HG02840 (cell line): ENCODE measurements around the gene PHYHIPL.

ENCODE experiments used
- ATAC-seq: cut with Tn5 transposase; IDR thresholded peaks from one replicate; pipeline ENCODE4 v1.9.1; 2021; ENCODE audit warnings: mild to moderate bottlenecking, moderate library complexity, moderate number of reproducible peaks; ENCODE audit not compliant: unreplicated experiment, low FRiP score

Gene PHYHIPL

DNA sequence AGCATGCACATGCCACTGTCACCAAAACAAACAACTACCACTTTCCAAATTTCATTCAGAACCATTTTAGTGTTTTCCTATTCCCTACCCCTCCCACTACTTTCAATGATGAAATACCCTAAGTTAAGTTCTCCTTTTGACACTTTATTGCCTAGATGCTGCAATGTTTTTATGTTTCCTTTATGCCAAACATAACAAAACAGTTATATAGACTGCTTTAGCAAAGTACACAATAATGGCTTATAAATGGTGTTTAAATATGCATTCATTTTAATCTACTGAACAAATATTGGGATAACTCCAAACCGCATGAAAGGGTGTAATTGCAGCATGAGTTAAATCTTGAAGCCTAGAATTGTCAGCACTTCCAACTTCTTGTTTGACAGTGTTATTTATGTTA is 69.2 kb downstream of the PHYHIPL start:
- ATAC-seq, result no peak

DNA sequence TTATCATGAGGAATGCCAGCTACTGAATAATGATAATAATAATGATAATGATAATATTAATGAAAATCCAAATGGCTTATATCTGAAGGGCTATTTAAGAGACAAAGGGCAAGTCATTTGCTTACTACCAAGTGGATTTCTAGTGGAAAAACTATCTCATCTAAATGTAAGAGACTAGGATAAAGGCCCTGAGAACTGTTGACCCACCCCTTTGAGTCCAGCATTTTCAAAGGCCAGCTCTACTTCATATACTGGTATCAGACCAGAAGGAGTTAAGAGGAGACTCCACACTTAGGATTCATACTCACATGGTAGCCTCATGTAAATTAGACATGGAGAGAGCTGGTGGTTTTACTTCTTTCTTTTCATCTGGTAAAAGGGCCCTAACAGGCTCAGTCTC is 76.0 kb downstream of the PHYHIPL start:
- ATAC-seq, result no peak

GRCh38 chr10:59255463-59255862 is 79.0 kb downstream of the PHYHIPL start:
- no peak for ATAC-seq

GRCh38 chr10:59257224-59257623 is 80.8 kb downstream of the PHYHIPL start:
- ATAC-seq, result no peak

- ATAC-seq, result no peak
These were observed 82.4 kb downstream of the PHYHIPL start for GRCh38 chr10:59258890-59259289.

DNA sequence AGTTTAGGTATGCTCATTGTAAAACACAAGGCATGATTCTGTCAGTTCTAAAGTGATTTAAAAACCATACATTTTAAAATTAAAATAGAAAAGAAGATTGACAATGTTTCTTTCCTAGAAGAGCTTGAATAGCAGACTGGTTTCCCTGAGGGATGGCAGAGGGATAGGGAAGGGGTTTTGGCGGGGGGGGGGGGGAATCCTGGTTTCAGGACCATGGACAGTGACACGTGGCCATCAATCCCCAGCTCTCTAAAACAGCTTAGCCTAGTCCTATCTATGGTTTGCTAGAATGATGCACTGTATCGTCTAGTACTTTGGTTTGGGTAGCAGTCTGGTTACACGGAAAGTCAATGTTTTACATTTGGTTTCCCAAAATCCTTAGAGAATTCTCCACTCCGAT is 88.7 kb downstream of the PHYHIPL start:
- no peak for ATAC-seq

- no peak for ATAC-seq
These were observed 89.9 kb downstream of the PHYHIPL start for GRCh38 chr10:59266321-59266720.

DNA sequence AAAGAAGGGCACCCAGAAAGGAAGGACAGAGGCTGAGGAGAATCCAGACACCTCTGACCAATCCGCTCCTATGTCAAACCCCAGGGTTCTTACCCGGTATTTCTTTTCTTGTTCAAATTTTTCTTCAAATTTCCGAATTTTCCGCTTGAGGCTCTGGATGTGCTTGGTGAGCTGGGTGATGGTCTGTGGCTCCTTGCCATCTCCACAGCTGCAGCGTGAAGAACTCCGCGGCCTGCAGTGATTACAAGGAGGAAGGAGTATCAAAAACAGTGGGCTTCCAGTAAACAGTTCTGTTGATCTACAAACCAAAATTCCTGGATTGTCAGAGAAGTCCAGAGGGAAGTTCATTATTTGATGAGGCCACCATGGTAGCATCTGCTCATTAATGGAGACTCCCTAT is 92.0 kb downstream of the PHYHIPL start:
- ATAC-seq, result no peak

GRCh38 chr10:59269651-59270050 is 93.2 kb downstream of the PHYHIPL start:
- ATAC-seq, result no peak

GRCh38 chr10:59270492-59270891 is 94.0 kb downstream of the PHYHIPL start:
- ATAC-seq, result no peak

- no peak for ATAC-seq
These were observed 94.7 kb downstream of the PHYHIPL start for GRCh38 chr10:59271160-59271559.

DNA sequence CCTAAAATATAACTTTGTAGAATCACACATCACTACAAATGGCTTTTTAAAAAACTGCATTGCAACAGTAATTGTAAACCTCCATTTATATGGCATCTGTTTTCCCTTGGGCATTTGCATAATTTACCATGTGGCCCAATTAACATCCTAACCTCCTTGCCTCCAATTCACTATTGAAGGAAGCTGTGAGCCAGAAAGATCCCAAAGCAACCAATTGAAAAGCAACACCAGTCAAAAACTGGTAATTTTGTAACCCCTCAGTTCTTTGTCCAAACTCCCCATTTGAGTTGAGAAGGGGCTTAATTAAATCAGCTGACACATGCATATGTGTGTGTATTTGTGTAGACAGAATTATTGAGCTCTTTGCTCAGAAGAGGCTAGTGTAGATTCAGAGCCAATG is 95.6 kb downstream of the PHYHIPL start:
- ATAC-seq, result no peak

DNA sequence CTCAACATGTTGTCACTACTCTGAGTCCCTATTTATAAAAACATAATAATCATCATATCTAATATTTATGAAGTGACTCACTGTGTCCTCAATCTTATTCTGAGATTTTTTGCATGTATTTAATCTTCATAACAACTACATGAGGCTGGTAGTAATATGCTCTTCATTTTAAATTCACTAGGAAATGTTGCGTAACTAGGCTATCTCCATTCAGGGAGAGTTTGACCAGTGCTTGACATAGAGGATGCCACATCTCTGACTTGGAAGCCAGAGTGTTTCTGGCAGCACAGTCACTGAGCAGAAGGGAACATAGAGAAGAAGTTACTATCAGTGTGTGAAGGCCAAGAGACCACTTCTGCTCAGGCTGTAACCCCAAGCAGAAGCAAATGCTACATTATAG is 97.0 kb downstream of the PHYHIPL start:
- ATAC-seq, result no peak

- ATAC-seq, result no peak
These were observed 99.7 kb downstream of the PHYHIPL start for GRCh38 chr10:59276133-59276532.

DNA sequence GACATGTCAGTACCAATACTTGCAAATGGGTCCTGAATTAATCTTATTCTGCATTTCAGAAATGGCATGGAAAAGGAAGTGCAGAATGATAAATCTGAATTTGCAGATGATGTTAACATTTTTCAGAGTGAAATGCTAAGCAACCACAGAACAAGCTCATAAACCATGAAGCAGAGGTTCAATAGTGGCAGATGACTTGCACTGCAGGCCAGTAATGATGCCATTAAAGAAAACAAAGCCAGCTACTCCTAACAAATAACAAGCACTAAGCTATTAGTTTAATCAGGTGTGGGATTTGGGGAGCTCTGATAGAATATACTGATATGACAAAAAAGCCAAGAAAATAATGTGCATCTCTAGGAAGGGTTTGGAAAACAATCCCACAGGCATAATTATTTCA is 100.5 kb downstream of the PHYHIPL start:
- no peak for ATAC-seq

- ATAC-seq, result no peak
These were observed 103.0 kb downstream of the PHYHIPL start for GRCh38 chr10:59279476-59279875.

GRCh38 chr10:59279991-59280505 is 103.6 kb downstream of the PHYHIPL start:
- no peak for ATAC-seq

- no peak for ATAC-seq
These were observed 105.4 kb downstream of the PHYHIPL start for GRCh38 chr10:59281861-59282260.

GRCh38 chr10:59283456-59284091 is 107.1 kb downstream of the PHYHIPL start:
- ATAC-seq, result no peak

DNA sequence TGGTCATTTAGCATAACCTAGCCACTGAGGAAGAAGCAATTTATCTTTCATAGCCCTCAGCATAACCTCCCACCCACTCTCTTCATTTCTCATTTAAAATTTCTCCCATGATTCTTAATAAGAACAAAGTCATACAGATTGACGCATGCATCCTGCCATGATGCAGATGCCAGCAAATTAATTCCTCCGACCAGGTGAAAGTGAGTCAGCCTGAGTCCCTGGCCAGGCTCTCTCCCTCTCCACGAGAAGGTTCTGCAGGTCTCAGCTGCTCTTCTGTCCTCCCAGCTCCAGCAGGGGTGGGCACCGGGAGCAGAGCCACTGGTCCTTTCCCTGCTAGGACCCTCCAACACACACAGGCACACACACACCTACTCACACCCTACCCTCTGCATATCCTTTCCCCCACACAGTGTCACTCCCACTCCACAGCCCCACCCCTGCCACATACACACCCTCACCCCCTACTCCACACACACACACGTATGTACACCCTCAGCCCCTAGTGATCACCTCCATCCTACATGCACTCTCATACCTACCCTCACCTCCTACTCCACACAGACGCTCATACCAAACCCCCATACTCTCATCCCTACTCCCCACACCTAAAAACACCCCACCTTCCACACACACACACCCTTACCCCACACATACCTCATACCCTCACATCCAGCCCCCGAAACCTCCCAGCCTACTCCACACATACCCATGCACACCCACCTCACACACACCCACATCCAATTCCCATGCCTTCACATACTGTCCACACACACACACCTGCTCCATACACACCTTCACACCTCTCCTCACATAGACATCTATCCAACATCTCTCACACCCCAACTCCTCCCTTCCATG is 107.9 kb downstream of the PHYHIPL start:
- no peak for ATAC-seq

- ATAC-seq, result no peak
These were observed 108.6 kb downstream of the PHYHIPL start for GRCh38 chr10:59285073-59285472.

DNA sequence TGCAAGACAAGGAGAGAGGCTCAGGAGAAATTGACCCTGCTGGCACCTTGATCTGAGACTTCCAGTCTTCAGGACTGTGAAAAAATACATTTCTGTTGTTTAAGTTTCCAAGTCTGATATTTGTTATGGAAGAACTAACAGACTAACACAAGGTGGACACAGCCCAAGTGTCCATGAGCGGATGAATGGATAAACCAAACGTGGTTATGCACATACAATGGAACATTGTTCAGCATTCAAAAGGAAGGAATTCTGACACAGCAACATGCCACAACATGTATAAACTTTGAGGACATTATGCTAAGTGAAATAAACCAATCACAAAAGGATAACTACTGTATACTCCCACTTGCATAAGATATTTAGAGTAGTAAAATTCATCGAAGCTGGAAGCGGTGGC is 109.4 kb downstream of the PHYHIPL start:
- no peak for ATAC-seq
